Activated CD4-positive, alpha-beta memory T cell treated with anti-CD3 and anti-CD28 coated beads for 36 hours (primary cell): ENCODE data around the gene WDR70. TPM values are rescaled to one million over a fixed set of nuclear protein-coding genes. Genes with fewer than 3 reads are reported as not detected.
A peak's percentile ranks its signal among the peaks of the same experiment; 100 is the strongest.

ENCODE experiments used
- CTCF ChIA-PET: fragments of 350-600 bp; sonication (Branson Sonifier 250); formaldehyde crosslinking; loops from one replicate; lab custom pipeline; 2021; ENCODE audit warnings: antibody characterized with exemption, inconsistent platforms; lab: Charles Lee
- POLR2A ChIA-PET: fragments of 350-600 bp; sonication (Branson Sonifier 250); formaldehyde crosslinking; loops from one replicate; lab custom pipeline; 2021; ENCODE audit warnings: antibody characterized with exemption; lab: Charles Lee
- DNase-seq: peaks from one replicate; pipeline ENCODE4 v3.0.0-alpha.2; 2020
- H3K27ac Mint-ChIP-seq: one replicate; pipeline ENCODE4 v1.8.0; 2021; ENCODE audit warnings: mixed read lengths
- H3K27me3 Mint-ChIP-seq: one replicate; pipeline ENCODE4 v1.8.0; 2021; ENCODE audit warnings: mixed read lengths
- H3K36me3 Mint-ChIP-seq: one replicate; pipeline ENCODE4 v1.8.0; 2021; ENCODE audit warnings: mixed read lengths
- H3K4me1 Mint-ChIP-seq: one replicate; pipeline ENCODE4 v1.8.0; 2021; ENCODE audit warnings: low read depth, mixed read lengths
- H3K4me3 Mint-ChIP-seq: one replicate; pipeline ENCODE4 v1.8.0; 2021; ENCODE audit warnings: mild to moderate bottlenecking, mixed read lengths
- H3K9me3 Mint-ChIP-seq: one replicate; pipeline ENCODE4 v1.8.0; 2021; ENCODE audit warnings: mixed read lengths
- intact Hi-C: fragments of 100-400 bp; cut with micrococcal nuclease; formaldehyde crosslinking; loops from one replicate; pipeline ENCODE4 v1.15.1; 2023
- total RNA-seq, 2 experiments: library from RNA; stranded (reverse); gene quantifications; one replicate each; pipeline ENCODE4 v1.2.3, GENCODE V29; 2021

WDR70 gene
- total RNA-seq, 2 experiments from 2014 or later = 34.4 to 36.9 TPM

- intact Hi-C loops = no loop called here
- Mint-ChIP-seq H3K9me3 (no peaks in the 10 kb centered on the region), H3K36me3 (peaks cover 26% of the 10 kb centered on the region), H3K4me1 (no peaks in the 10 kb centered on the region), H3K27ac (no peak overlapping the region), H3K4me3 (no peak overlapping the region), H3K27me3 (no peaks in the 10 kb centered on the region)
- ChIA-PET POLR2A (no interaction called here), CTCF (no interaction called here)
- no peak for DNase-seq
These were observed 331.8 kb downstream of the WDR70 start for GRCh38 chr5:37710965-37711364.

GRCh38 chr5:37712750-37713149 is 333.6 kb downstream of the WDR70 start:
- no peaks in the 10 kb centered on the region for H3K4me1 Mint-ChIP-seq
- intact Hi-C loops = no loop called here
- POLR2A ChIA-PET = no interaction called here
- no peak overlapping the region for H3K27ac Mint-ChIP-seq
- no peaks in the 10 kb centered on the region for H3K9me3 Mint-ChIP-seq
- no peak for DNase-seq
- CTCF ChIA-PET = no interaction called here
- no peaks in the 10 kb centered on the region for H3K27me3 Mint-ChIP-seq
- H3K4me3 Mint-ChIP-seq = no peak overlapping the region
- H3K36me3 Mint-ChIP-seq = peaks cover 20% of the 10 kb centered on the region

GRCh38 chr5:37714756-37715155 is 335.6 kb downstream of the WDR70 start:
- Mint-ChIP-seq H3K36me3 (peaks cover 26% of the 10 kb centered on the region), H3K9me3 (no peaks in the 10 kb centered on the region), H3K27me3 (peaks cover 2% of the 10 kb centered on the region), H3K4me1 (peaks cover 2% of the 10 kb centered on the region), H3K27ac (no peak overlapping the region), H3K4me3 (no peak overlapping the region)
- DNase-seq = no peak
- ChIA-PET POLR2A (no interaction called here), CTCF (no interaction called here)
- intact Hi-C loops = no loop called here

DNA sequence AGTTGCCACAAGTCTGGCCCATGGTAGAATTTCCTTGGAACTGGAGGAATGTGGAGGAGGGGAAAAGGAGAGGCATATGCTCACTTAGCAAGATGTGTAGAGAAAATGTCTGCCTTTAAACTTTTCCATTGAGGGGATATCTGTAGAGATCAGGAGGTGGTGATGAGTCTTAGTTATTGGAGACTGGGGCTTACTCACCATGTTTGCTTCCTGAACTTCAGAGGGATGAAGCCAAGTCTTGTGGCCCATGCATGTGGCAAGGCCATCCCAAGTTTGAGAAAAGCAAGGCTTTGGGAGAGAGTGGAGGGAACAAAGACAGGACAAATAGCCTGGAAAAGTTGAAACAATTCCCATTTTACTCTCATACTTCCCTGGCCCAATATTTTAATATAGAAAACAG is 336.2 kb downstream of the WDR70 start:
- H3K4me1 Mint-ChIP-seq = peaks cover 4% of the 10 kb centered on the region
- peaks cover 27% of the 10 kb centered on the region for H3K36me3 Mint-ChIP-seq
- peaks cover 4% of the 10 kb centered on the region for H3K27me3 Mint-ChIP-seq
- POLR2A ChIA-PET = no interaction called here
- H3K9me3 Mint-ChIP-seq = no peaks in the 10 kb centered on the region
- H3K27ac Mint-ChIP-seq = no peak overlapping the region
- CTCF ChIA-PET = no interaction called here
- DNase-seq = no peak
- H3K4me3 Mint-ChIP-seq = no peak overlapping the region
- intact Hi-C loops = no loop called here

DNA sequence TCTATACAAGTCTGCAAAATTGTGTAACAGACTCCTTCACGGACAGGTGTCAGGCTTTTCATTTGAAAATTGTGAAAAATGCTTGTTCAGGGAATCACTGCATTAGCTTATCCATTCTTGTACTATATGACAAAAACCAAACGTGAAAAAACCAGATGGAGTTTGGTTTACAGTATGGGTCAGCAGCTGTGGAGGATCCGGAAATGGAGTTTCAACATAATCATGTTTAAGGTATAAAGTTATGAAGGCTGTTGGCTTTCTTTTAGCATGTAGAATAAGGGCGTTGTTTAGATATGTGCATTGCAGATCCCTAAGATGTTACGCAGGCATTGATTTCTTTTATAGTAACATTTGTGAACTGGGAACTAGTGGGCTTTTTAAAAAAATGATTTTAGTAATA is 336.9 kb downstream of the WDR70 start:
- ChIA-PET POLR2A (no interaction called here), CTCF (no interaction called here)
- no peak for DNase-seq
- Mint-ChIP-seq H3K4me3 (no peak overlapping the region), H3K27me3 (peaks cover 6% of the 10 kb centered on the region), H3K9me3 (no peaks in the 10 kb centered on the region), H3K36me3 (peaks cover 28% of the 10 kb centered on the region), H3K4me1 (peaks cover 10% of the 10 kb centered on the region), H3K27ac (no peak overlapping the region)
- intact Hi-C loops = no loop called here

GRCh38 chr5:37716405-37716804 is 337.3 kb downstream of the WDR70 start:
- H3K36me3 Mint-ChIP-seq = peaks cover 28% of the 10 kb centered on the region
- H3K27me3 Mint-ChIP-seq = peaks cover 6% of the 10 kb centered on the region
- H3K9me3 Mint-ChIP-seq = no peaks in the 10 kb centered on the region
- intact Hi-C loops = no loop called here
- DNase-seq = no peak
- no peak overlapping the region for H3K4me3 Mint-ChIP-seq
- H3K27ac Mint-ChIP-seq = no peak overlapping the region
- CTCF ChIA-PET = no interaction called here
- POLR2A ChIA-PET = no interaction called here
- peaks cover 14% of the 10 kb centered on the region for H3K4me1 Mint-ChIP-seq

DNA sequence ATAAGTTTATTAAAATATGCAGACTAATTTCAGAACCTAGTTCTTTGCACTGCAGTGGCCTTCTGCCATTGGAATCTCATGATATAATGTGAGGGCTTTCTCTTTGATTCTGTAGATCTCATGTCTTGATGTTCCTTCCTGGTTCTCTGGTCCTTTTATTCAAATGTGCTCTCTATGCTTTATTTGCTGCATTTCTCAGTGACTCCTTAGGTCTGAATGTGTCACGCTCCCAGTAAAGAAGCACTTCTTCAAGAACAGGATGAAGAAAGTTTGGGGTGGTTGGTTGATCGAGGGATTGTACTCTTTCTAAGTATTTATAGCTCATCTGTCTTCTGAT is 338.1 kb downstream of the WDR70 start:
- Mint-ChIP-seq H3K9me3 (no peaks in the 10 kb centered on the region), H3K27ac (no peak overlapping the region), H3K4me3 (no peak overlapping the region), H3K4me1 (peaks cover 19% of the 10 kb centered on the region), H3K27me3 (peaks cover 6% of the 10 kb centered on the region), H3K36me3 (peaks cover 28% of the 10 kb centered on the region)
- no peak for DNase-seq
- intact Hi-C loops = no loop called here
- ChIA-PET POLR2A (no interaction called here), CTCF (no interaction called here)

DNA sequence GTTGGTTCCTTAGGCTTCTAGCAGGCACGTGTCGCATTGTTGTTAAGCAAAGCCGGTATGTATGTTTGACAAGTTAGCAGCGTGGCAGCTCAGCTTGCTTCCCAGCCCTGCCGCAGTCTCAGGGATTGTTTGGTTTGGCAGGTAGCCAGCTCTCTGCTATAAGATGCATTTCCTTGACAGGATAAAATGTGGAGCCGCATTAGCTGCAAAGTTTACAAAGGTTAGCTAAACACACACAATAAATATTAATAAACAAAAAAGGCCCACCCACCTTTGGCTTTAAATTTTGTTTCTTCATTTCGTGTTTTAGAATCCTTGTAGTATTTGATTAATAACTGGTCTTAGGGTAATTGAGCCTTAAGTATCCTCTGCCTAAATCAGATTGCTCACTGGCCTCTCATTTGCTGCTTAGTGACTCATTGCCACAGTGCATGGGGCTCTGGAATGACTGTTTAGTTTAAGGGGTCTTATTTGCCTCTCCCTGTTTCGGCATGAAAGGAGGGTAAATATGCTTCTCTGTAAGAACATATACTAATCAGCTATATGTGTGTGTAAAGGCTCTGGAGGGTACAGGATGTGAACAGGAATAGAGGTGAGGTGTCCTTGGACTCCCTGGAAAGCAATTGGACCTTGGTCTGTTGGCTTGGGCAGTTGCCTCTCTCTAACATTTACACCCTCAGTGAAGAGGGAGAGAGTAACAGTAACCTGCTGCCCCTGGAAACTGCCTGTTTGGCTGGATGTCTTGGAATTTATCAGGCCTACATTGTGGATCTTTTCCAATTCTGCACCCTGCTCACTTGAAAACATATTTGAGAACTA is 338.7 kb downstream of the WDR70 start:
- ChIA-PET POLR2A (no interaction called here), CTCF (no interaction called here)
- Mint-ChIP-seq H3K27ac (no peak overlapping the region), H3K4me1 (peaks cover 25% of the 10 kb centered on the region), H3K9me3 (no peaks in the 10 kb centered on the region), H3K27me3 (peaks cover 6% of the 10 kb centered on the region), H3K36me3 (peaks cover 28% of the 10 kb centered on the region), H3K4me3 (no peak overlapping the region)
- intact Hi-C loops = no loop called here
- DNase-seq = no peak

GRCh38 chr5:37720550-37720952 is 341.4 kb downstream of the WDR70 start:
- CTCF ChIA-PET = interaction anchor here (0.7 to 3.8 kb wide), 2 partner anchors 17 to 308 kb away, joined by 3 to 37 read pairs; no protein-coding TSS in a partner anchor
- Mint-ChIP-seq H3K27ac (peak overlapping the region; percentile 38), H3K27me3 (peaks cover 6% of the 10 kb centered on the region), H3K9me3 (no peaks in the 10 kb centered on the region), H3K36me3 (peaks cover 26% of the 10 kb centered on the region), H3K4me3 (no peak overlapping the region), H3K4me1 (peaks cover 34% of the 10 kb centered on the region)
- no peak for DNase-seq
- POLR2A ChIA-PET = no interaction called here
- intact Hi-C loops = loop anchor here (5.0 kb wide), 2 partner anchors 837 to 843 kb away; partner anchors contain the start of genes LIFR and NIPBL

- ChIA-PET POLR2A (interaction anchor here (2.9 kb wide), 1 partner anchor 17 kb away, joined by 22 read pairs; no protein-coding TSS in a partner anchor), CTCF (interaction anchor here (1.0 to 3.8 kb wide), 3 partner anchors 17 to 351 kb away, joined by 4 to 37 read pairs (median 5); partner anchors contain the start of gene NUP155)
- H3K36me3 Mint-ChIP-seq = peaks cover 26% of the 10 kb centered on the region
- peak overlapping the region; percentile 75 for H3K27ac Mint-ChIP-seq
- peak; percentile 64 for DNase-seq
- peaks cover 34% of the 10 kb centered on the region for H3K4me1 Mint-ChIP-seq
- no peak overlapping the region for H3K4me3 Mint-ChIP-seq
- H3K9me3 Mint-ChIP-seq = no peaks in the 10 kb centered on the region
- H3K27me3 Mint-ChIP-seq = peaks cover 6% of the 10 kb centered on the region
- intact Hi-C loops = loop anchor here (1.0 to 5.0 kb wide), 4 partner anchors 17 to 844 kb away; partner anchors contain the start of genes LIFR, NIPBL and NUP155
These were observed 342.3 kb downstream of the WDR70 start for GRCh38 chr5:37721447-37721871.

- peak; percentile 62 for DNase-seq
- Mint-ChIP-seq H3K9me3 (no peaks in the 10 kb centered on the region), H3K27me3 (peaks cover 6% of the 10 kb centered on the region), H3K4me1 (peaks cover 34% of the 10 kb centered on the region), H3K4me3 (peak overlapping the region; percentile 6), H3K36me3 (peaks cover 34% of the 10 kb centered on the region), H3K27ac (peak overlapping the region; percentile 67)
- CTCF ChIA-PET = interaction anchor here (0.8 to 3.8 kb wide), 6 partner anchors 10 to 309 kb away, joined by 3 to 37 read pairs (median 4); no protein-coding TSS in a partner anchor
- POLR2A ChIA-PET = interaction anchor here (1.1 to 2.9 kb wide), 2 partner anchors 16 to 351 kb away, joined by 4 to 22 read pairs; partner anchors contain the start of gene NUP155
- intact Hi-C loops = loop anchor here (1.0 to 5.0 kb wide), 4 partner anchors 268 to 845 kb away; partner anchors contain the start of genes LIFR and NIPBL
These were observed 343.4 kb downstream of the WDR70 start for GRCh38 chr5:37722236-37723161.
